ENCODE data around the gene KSR1.

KSR1 gene

GRCh38 chr17:27603880-27604794, 147.9 kb downstream of the KSR1 start:
- in situ Hi-C loops (cut with HindIII; ENCODE audit: low pct_unique_long_range_greater_than_20kb, low sequenced_read_pairs) = no loop called here
- no peak for DNase-seq (ENCODE audit: low read depth in 1 of 2, low spot score in 1 of 2)
- TF ChIP-seq JUND (IDR thresholded peaks at IDR 0.05; ENCODE audit: low read depth) = no peak

DNA sequence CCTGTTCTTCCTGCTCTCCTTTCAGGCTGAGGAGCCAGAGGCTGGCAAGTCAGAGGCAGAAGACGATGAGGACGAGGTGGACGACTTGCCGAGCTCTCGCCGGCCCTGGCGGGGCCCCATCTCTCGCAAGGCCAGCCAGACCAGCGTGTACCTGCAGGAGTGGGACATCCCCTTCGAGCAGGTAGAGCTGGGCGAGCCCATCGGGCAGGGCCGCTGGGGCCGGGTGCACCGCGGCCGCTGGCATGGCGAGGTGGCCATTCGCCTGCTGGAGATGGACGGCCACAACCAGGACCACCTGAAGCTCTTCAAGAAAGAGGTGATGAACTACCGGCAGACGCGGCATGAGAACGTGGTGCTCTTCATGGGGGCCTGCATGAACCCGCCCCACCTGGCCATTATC, 149.2 kb downstream of the KSR1 start:
- in situ Hi-C loops (cut with HindIII; ENCODE audit: low pct_unique_long_range_greater_than_20kb, low sequenced_read_pairs) = no loop called here

DNA sequence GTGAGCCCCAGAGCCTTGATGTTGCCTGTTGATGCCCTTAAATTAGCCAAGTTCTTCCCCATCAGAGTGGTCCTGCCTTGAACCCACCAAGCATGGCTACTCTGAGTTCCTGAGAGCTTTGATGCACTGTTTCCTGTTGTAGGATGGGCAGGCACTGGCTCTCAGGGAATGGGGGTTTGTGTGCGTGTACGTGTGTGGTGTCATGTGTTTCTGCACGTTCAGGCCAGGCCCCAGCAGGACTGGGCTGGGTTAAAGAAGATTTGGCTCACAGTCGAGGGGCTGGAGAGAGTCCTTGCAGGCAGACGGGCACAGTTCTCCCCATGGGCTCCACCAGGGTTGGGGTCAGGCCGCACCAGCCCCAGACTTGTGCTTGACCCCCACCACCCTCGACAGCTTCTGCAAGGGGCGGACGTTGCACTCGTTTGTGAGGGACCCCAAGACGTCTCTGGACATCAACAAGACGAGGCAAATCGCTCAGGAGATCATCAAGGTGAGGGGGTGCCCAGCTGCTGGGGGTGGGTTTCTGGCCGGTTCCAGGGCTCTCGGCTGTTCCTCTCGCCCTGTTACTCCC, 151.4 kb downstream of the KSR1 start:
- in situ Hi-C loops (cut with HindIII; ENCODE audit: low pct_unique_long_range_greater_than_20kb, low sequenced_read_pairs) = no loop called here
- no peak for DNase-seq (ENCODE audit: low read depth in 1 of 2, low spot score in 1 of 2)
- no peak for TF ChIP-seq JUND (IDR thresholded peaks at IDR 0.05; ENCODE audit: low read depth)

More for the DNA sequence above, 149.2 kb downstream of the KSR1 start:
- DNase-seq (ENCODE audit: low read depth in 1 of 2, low spot score in 1 of 2) = no peak
- TF ChIP-seq JUND (IDR thresholded peaks at IDR 0.05; ENCODE audit: low read depth) = no peak

GRCh38 chr17:27608328-27609230, 152.3 kb downstream of the KSR1 start:
- in situ Hi-C loops (cut with HindIII; ENCODE audit: low pct_unique_long_range_greater_than_20kb, low sequenced_read_pairs) = no loop called here
- no peak for TF ChIP-seq JUND (IDR thresholded peaks at IDR 0.05; ENCODE audit: low read depth)
- no peak for DNase-seq (ENCODE audit: low read depth in 1 of 2, low spot score in 1 of 2)

DNA sequence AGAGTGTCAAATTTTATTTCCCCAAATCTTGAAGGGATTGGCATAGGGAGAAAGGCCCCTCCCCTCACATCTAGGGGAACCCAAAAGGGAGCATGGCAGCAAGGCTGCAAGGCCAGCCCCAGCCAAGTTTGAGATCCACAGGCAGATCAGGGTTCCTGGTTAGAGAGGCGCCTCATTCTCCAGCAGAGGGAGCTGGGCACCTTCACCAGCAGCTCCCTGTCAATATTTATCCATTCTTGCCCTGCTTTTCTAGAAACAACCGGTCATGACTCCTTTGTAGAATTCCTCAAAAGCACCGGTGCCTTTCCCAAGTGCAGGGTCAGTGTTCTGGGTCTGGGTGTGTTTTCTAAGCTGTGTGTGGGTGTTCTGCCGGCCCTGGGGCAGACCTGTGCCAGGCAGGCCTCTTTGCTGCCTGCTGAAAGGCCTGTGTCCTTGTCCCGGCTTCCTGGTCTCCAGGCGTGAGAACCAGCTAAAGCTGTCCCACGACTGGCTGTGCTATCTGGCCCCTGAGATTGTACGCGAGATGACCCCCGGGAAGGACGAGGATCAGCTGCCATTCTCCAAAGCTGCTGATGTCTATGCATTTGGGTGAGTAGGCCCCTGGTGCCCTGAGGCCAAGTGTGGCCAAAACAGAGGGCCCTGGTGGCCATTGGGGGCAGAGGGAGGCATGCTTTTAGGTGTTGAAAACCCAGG, 153.5 kb downstream of the KSR1 start:
- in situ Hi-C loops (cut with HindIII; ENCODE audit: low pct_unique_long_range_greater_than_20kb, low sequenced_read_pairs) = no loop called here
- DNase-seq (ENCODE audit: low read depth in 1 of 2, low spot score in 1 of 2) = peak; percentile 85 to 87
- TF ChIP-seq JUND (IDR thresholded peaks at IDR 0.05; ENCODE audit: low read depth) = no peak

DNA sequence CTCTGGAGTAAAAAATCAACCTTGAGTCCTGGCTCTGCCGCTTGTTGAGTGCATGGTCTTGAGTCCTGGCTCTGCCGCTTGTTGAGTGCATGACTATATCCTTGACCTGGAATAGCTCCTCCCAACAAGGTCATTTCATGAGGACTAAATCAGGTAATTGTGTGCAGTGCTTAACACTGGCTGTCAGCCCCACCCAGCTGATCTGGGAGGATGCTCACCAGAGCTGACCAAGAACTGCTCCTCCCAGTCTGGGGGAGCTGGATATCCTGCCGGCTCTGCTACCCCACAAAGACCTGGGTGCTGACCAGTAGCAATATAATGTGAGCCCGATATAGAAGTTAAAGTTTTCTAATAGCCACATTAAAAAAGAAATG, 154.0 kb downstream of the KSR1 start:
- no peak for TF ChIP-seq JUND (IDR thresholded peaks at IDR 0.05; ENCODE audit: low read depth)
- DNase-seq (ENCODE audit: low read depth in 1 of 2, low spot score in 1 of 2) = no peak
- in situ Hi-C loops (cut with HindIII; ENCODE audit: low pct_unique_long_range_greater_than_20kb, low sequenced_read_pairs) = no loop called here

- in situ Hi-C loops (cut with HindIII; ENCODE audit: low pct_unique_long_range_greater_than_20kb, low sequenced_read_pairs) = no loop called here
- no peak for DNase-seq (ENCODE audit: low read depth in 1 of 2, low spot score in 1 of 2)
- TF ChIP-seq JUND (IDR thresholded peaks at IDR 0.05; ENCODE audit: low read depth) = no peak
These were observed 156.0 kb downstream of the KSR1 start for GRCh38 chr17:27612160-27612770.

- DNase-seq (ENCODE audit: low read depth in 1 of 2, low spot score in 1 of 2) = no peak
- in situ Hi-C loops (cut with HindIII; ENCODE audit: low pct_unique_long_range_greater_than_20kb, low sequenced_read_pairs) = no loop called here
- no peak for TF ChIP-seq JUND (IDR thresholded peaks at IDR 0.05; ENCODE audit: low read depth)
These were observed 157.2 kb downstream of the KSR1 start for GRCh38 chr17:27613433-27613832.

DNA sequence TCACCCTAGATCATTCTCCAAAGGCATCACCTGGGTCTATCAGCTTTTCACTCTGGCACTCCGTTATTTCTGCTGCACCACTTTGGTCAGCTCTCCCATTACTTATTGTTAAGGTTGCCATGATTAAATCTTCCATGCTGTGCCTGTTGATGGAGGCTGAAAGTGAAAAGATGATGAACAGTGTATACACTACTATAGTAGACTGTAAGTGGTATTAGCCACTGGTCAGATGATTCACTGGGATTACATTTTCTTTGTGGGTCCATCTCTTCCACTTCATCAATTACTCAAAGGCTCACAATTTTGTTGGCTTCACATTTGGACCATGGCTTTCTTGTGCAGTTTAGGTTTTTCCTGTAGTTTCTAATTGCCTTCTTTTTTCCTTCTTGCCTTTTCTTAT, 158.9 kb downstream of the KSR1 start:
- DNase-seq (ENCODE audit: low read depth in 1 of 2, low spot score in 1 of 2) = no peak
- in situ Hi-C loops (cut with HindIII; ENCODE audit: low pct_unique_long_range_greater_than_20kb, low sequenced_read_pairs) = no loop called here
- TF ChIP-seq JUND (IDR thresholded peaks at IDR 0.05; ENCODE audit: low read depth) = no peak

GRCh38 chr17:27616414-27616813, 160.2 kb downstream of the KSR1 start:
- DNase-seq (ENCODE audit: low read depth in 1 of 2, low spot score in 1 of 2) = no peak
- in situ Hi-C loops (cut with HindIII; ENCODE audit: low pct_unique_long_range_greater_than_20kb, low sequenced_read_pairs) = no loop called here
- no peak for TF ChIP-seq JUND (IDR thresholded peaks at IDR 0.05; ENCODE audit: low read depth)

- in situ Hi-C loops (cut with HindIII; ENCODE audit: low pct_unique_long_range_greater_than_20kb, low sequenced_read_pairs) = no loop called here
- TF ChIP-seq JUND (IDR thresholded peaks at IDR 0.05; ENCODE audit: low read depth) = no peak
- DNase-seq (ENCODE audit: low read depth in 1 of 2, low spot score in 1 of 2) = no peak
These were observed 162.2 kb downstream of the KSR1 start for GRCh38 chr17:27618417-27618816.

GRCh38 chr17:27620721-27621120, 164.5 kb downstream of the KSR1 start:
- TF ChIP-seq JUND (IDR thresholded peaks at IDR 0.05; ENCODE audit: low read depth) = no peak
- in situ Hi-C loops (cut with HindIII; ENCODE audit: low pct_unique_long_range_greater_than_20kb, low sequenced_read_pairs) = no loop called here
- no peak for DNase-seq (ENCODE audit: low read depth in 1 of 2, low spot score in 1 of 2)

All from T47D (cell line).